ENCODE measurements around the gene NDUFS3. TPM values are rescaled to one million over a fixed set of nuclear protein-coding genes. Genes with fewer than 3 reads are reported as not detected.

NDUFS3 gene
- total and polyA plus RNA-seq, 2 experiments from 2014 or later = 108 to 168 TPM

DNA sequence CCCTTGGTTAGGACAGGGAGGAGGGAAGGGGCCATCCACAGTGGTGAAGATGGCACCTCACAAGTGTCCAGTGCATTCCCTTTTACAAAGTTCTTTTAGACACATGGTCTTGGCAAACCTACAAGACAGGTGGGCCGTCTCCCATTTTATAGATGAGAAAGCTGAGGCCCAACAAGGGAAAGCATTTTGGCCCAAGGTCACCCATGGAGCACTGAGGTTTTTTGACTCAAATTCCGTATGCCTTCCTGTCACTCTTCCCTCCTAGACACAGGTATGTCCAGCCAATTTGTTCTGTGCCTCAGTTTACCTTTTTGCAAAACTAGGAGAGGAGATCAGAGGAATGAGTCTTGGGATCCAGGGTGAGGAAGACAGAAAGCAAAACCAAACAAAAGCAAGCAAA, 14.1 kb downstream of the NDUFS3 start:
- H3K9me3 Mint-ChIP-seq = no peaks in the 10 kb centered on the region
- H3F3A ChIP-seq (replicated peaks; ENCODE audit: low read depth) = no peaks in the 10 kb centered on the region
- H3K27me3 ChIP-seq (ENCODE audit: insufficient read depth) = peaks cover 69% of the 10 kb centered on the region
- peak overlapping the region; percentile 77 for H3K4me3 Mint-ChIP-seq
- peaks cover 23% of the 10 kb centered on the region for H3K4me1 ChIP-seq (ENCODE audit: insufficient read depth)
- no peaks in the 10 kb centered on the region for H3K79me2 ChIP-seq (replicated peaks; ENCODE audit: insufficient read depth)
- peaks cover 50% of the 10 kb centered on the region for H3K27me3 Mint-ChIP-seq (ENCODE audit: insufficient read depth, low read depth, poor library complexity)
- H3K27ac ChIP-seq (ENCODE audit: low read depth) = no peak overlapping the region
- H3K36me3 Mint-ChIP-seq (ENCODE audit: low read depth) = no peaks in the 10 kb centered on the region
- ATAC-seq = no peak
- H3K4me2 ChIP-seq = peak overlapping the region; percentile 99
- H2AFZ ChIP-seq = peak overlapping the region; percentile 100; the same call in 1 of the 2 replicates
- 0 out of 2 replicates have a peak, but pooled peaks cover 5% of the 10 kb centered on the region for H4K20me1 ChIP-seq (replicated peaks; ENCODE audit: insufficient read depth)
- peak overlapping the region; percentile 96 for H3K4me3 ChIP-seq
- H3K27ac Mint-ChIP-seq = no peak overlapping the region
- H3K36me3 ChIP-seq (ENCODE audit: insufficient read depth) = no peaks in the 10 kb centered on the region
- DNase-seq (ENCODE audit: low spot score) = no peak
- TF ChIP-seq ZNF331 (CRISPR knock-in tag; IDR thresholded peaks at IDR 0.05; ENCODE audit: low read depth) = no peak
- TF ChIP-seq, protein P1, sequence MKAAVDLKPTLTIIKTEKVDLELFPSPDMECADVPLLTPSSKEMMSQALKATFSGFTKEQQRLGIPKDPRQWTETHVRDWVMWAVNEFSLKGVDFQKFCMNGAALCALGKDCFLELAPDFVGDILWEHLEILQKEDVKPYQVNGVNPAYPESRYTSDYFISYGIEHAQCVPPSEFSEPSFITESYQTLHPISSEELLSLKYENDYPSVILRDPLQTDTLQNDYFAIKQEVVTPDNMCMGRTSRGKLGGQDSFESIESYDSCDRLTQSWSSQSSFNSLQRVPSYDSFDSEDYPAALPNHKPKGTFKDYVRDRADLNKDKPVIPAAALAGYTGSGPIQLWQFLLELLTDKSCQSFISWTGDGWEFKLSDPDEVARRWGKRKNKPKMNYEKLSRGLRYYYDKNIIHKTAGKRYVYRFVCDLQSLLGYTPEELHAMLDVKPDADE (IDR thresholded peaks at IDR 0.05) = no peak
- TF ChIP-seq ZNF114 (CRISPR knock-in tag; IDR thresholded peaks at IDR 0.05) = no peak
- TF ChIP-seq, protein P2, sequence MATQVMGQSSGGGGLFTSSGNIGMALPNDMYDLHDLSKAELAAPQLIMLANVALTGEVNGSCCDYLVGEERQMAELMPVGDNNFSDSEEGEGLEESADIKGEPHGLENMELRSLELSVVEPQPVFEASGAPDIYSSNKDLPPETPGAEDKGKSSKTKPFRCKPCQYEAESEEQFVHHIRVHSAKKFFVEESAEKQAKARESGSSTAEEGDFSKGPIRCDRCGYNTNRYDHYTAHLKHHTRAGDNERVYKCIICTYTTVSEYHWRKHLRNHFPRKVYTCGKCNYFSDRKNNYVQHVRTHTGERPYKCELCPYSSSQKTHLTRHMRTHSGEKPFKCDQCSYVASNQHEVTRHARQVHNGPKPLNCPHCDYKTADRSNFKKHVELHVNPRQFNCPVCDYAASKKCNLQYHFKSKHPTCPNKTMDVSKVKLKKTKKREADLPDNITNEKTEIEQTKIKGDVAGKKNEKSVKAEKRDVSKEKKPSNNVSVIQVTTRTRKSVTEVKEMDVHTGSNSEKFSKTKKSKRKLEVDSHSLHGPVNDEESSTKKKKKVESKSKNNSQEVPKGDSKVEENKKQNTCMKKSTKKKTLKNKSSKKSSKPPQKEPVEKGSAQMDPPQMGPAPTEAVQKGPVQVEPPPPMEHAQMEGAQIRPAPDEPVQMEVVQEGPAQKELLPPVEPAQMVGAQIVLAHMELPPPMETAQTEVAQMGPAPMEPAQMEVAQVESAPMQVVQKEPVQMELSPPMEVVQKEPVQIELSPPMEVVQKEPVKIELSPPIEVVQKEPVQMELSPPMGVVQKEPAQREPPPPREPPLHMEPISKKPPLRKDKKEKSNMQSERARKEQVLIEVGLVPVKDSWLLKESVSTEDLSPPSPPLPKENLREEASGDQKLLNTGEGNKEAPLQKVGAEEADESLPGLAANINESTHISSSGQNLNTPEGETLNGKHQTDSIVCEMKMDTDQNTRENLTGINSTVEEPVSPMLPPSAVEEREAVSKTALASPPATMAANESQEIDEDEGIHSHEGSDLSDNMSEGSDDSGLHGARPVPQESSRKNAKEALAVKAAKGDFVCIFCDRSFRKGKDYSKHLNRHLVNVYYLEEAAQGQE (IDR thresholded peaks at IDR 0.05; ENCODE audit: unreplicated experiment) = no peak
- TF ChIP-seq, protein P3, sequence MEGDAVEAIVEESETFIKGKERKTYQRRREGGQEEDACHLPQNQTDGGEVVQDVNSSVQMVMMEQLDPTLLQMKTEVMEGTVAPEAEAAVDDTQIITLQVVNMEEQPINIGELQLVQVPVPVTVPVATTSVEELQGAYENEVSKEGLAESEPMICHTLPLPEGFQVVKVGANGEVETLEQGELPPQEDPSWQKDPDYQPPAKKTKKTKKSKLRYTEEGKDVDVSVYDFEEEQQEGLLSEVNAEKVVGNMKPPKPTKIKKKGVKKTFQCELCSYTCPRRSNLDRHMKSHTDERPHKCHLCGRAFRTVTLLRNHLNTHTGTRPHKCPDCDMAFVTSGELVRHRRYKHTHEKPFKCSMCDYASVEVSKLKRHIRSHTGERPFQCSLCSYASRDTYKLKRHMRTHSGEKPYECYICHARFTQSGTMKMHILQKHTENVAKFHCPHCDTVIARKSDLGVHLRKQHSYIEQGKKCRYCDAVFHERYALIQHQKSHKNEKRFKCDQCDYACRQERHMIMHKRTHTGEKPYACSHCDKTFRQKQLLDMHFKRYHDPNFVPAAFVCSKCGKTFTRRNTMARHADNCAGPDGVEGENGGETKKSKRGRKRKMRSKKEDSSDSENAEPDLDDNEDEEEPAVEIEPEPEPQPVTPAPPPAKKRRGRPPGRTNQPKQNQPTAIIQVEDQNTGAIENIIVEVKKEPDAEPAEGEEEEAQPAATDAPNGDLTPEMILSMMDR (conservative IDR thresholded peaks at IDR 0.05; ENCODE audit: low read depth in 2 of 2) = no peak
- no peak for TF ChIP-seq NANOG (IDR thresholded peaks at IDR 0.05; ENCODE audit: borderline replicate concordance)
- TF ChIP-seq EZH2phosphoT487 (IDR thresholded peaks at IDR 0.05; ENCODE audit: unreplicated experiment) = no peak
- peaks cover 21% of the 10 kb centered on the region for H3K4me1 Mint-ChIP-seq
- 0 out of 2 replicates have a peak, but pooled peaks cover 6% of the 10 kb centered on the region for H3K9me2 ChIP-seq (ENCODE audit: insufficient read depth)

DNA sequence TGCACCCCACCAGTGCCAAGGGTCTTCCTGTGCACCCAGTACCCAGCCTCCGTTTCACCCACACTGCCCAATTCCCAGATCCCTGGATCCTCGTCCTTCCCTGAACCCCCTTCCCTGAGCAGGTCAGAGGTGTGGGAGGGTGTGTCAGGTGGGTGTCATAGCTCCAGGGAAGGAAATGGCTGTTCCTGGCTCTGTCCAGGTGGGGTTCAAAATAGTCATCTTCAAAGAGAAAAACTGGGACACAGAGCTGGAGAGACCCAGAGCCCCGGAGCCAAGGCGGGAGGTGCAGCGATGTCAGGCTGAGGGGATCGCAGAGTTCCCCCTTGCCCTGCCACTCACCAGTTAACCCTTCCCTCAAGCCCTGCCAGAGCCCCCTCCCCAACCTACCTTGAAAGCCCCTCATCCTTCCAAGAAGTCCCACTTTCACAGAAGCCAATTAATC, 14.6 kb downstream of the NDUFS3 start:
- no peaks in the 10 kb centered on the region for H3K36me3 ChIP-seq (ENCODE audit: insufficient read depth)
- H3K4me1 ChIP-seq (ENCODE audit: insufficient read depth) = peaks cover 23% of the 10 kb centered on the region
- ATAC-seq = peak; percentile 5; the same call in 2 of the 3 replicates
- peak overlapping the region; percentile 96 for H3K4me3 ChIP-seq
- H3K79me2 ChIP-seq (replicated peaks; ENCODE audit: insufficient read depth) = no peaks in the 10 kb centered on the region
- H3K4me3 Mint-ChIP-seq = peak overlapping the region; percentile 77
- H3K9me2 ChIP-seq (ENCODE audit: insufficient read depth) = 0 out of 2 replicates have a peak, but pooled peaks cover 6% of the 10 kb centered on the region
- no peaks in the 10 kb centered on the region for H3K9me3 Mint-ChIP-seq
- peak overlapping the region; percentile 99 for H3K4me2 ChIP-seq
- no peak for DNase-seq (ENCODE audit: low spot score)
- no peak overlapping the region for H3K27ac Mint-ChIP-seq
- H4K20me1 ChIP-seq (replicated peaks; ENCODE audit: insufficient read depth) = 0 out of 2 replicates have a peak, but pooled peaks cover 5% of the 10 kb centered on the region
- no peak overlapping the region for H3K27ac ChIP-seq (ENCODE audit: low read depth)
- H3K36me3 Mint-ChIP-seq (ENCODE audit: low read depth) = no peaks in the 10 kb centered on the region
- H3K27me3 Mint-ChIP-seq (ENCODE audit: insufficient read depth, low read depth, poor library complexity) = peaks cover 50% of the 10 kb centered on the region
- no peaks in the 10 kb centered on the region for H3F3A ChIP-seq (replicated peaks; ENCODE audit: low read depth)
- peak overlapping the region; percentile 100 for H2AFZ ChIP-seq
- peaks cover 69% of the 10 kb centered on the region for H3K27me3 ChIP-seq (ENCODE audit: insufficient read depth)
- H3K4me1 Mint-ChIP-seq = peaks cover 21% of the 10 kb centered on the region
- TF ChIP-seq CREB1 (CRISPR knock-in tag; IDR thresholded peaks at IDR 0.05; ENCODE audit: low read depth) (no peak), STAT1 (IDR thresholded peaks at IDR 0.05; ENCODE audit: unreplicated experiment) (no peak), ZNF114 (CRISPR knock-in tag; IDR thresholded peaks at IDR 0.05) (no peak), NANOG (IDR thresholded peaks at IDR 0.05; ENCODE audit: borderline replicate concordance) (no peak), EZH2phosphoT487 (IDR thresholded peaks at IDR 0.05; ENCODE audit: unreplicated experiment) (no peak), ZNF331 (CRISPR knock-in tag; IDR thresholded peaks at IDR 0.05; ENCODE audit: low read depth) (no peak), JUNB (IDR thresholded peaks at IDR 0.05; ENCODE audit: unreplicated experiment) (no peak)
- TF ChIP-seq, protein P1 (IDR thresholded peaks at IDR 0.05) = no peak
- TF ChIP-seq, protein P2 (IDR thresholded peaks at IDR 0.05; ENCODE audit: unreplicated experiment) = no peak

Data from GM23338 (cell line).